GM19328 (cell line): ENCODE results near the gene GKAP1.
"Not testable (repeated sequence)": the region's sequence is repeated elsewhere in the genome, so short reads cannot be mapped to it uniquely, and the experiment has no call there.

ENCODE experiments used
- ATAC-seq: cut with Tn5 transposase; IDR thresholded peaks from one replicate; pipeline ENCODE4 v1.9.1; 2021; ENCODE audit warnings: mild to moderate bottlenecking, moderate library complexity; ENCODE audit not compliant: unreplicated experiment

The GKAP1 gene

DNA sequence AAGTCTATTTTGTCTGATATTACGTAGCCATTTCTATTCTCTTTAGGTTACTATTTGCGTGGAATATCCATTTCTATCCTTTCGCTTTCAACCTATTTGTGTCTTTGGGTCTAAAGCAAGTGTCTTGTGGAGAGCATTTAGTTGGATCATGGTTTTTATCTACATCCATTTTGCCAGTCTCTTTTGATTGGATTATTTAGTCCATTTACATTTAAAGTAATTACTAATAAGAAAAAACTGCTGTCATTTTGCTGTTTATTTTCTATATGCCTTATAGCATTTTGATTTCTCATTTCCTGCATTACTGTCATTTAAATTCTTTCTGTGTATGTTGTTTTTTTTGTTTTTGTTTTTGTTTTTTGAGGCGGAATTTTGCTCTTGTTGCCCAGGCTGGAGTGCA is 83.8 kb downstream of the GKAP1 start:
- no peak for ATAC-seq

DNA sequence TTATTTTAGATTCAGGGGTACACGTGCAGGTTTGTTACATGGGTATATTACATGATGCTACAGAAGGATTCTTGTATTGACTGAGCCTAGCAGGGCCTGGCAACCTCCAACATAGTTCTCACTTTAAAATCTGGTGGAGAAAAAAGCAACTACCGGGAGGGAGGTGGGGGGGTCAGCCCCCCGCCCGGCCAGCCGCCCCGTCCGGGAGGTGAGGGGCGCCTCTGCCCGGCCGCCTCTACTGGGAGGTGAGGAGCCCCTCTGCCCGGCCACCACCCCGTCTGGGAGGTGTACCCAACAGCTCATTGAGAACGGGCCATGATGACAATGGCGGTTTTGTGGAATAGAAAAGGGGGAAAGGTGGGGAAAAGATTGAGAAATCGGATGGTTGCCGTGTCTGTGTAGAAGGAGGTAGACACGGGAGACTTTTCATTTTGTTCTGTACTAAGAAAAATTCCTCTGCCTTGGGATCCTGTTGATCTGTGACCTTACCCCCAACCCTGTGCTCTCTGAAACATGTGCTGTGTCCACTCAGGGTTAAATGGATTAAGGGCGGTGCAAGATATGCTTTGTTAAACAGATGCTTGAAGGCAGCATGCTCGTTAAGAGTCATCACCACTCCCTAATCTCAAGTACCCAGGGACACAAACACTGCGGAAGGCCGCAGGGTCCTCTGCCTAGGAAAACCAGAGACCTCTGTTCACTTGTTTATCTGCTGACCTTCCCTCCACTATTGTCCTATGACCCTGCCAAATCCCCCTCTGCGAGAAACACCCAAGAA is 88.8 kb downstream of the GKAP1 start:
- ATAC-seq: not testable (repeated sequence)

DNA sequence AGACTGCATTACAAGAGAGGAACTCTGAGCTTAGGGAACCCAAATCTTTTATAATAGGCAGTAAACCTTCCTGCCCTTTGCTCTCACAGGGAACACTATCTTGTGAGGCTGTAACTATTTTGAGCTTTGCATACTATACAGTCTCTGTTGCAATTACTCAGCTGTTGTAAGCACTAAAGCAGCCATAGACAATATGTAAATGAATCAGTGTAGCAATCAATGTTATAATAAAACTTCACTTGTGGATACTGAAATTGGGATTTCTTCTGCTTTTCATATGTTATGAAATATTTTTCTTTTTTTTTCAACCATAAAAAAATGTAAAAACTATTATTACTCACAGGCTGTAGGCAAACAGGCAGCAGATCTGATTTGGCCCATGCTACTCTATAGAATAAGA is 93.1 kb downstream of the GKAP1 start:
- ATAC-seq: no peak

DNA sequence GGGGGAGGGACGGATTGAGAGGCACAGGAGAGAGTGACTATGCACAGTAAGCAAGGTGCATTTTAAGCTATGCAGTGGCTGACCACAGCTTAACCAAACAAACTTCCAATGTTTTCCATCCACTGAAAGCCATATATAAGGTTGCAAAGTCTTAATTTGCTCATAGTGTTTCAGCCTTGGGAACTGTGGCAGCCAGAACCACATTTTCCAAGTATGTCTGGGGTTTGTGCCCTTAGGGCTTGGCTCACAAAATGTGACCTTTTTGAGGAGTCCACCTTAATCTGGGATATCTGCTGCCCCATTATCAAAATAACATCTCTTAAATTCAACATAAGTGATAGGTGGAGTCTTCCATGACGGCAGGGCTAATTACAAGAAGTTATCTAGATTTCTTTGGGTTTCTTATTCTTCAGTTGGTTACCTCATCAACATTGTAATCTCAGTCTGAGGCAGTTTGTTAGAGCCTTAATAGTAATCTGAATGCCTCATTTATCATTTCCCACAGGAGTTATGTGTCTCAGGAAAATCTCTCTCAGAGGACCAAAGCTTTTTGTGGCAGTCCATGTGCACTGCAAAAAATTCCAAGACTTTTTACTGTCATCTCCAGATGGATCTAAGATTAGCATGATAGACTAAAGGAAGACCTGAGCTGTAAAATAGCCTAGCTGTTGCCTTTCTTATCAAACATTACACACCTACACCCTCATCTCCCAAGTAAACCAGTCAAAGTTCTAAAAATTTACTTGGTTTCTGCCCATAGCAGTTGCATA is 94.7 kb downstream of the GKAP1 start:
- ATAC-seq: no peak

DNA sequence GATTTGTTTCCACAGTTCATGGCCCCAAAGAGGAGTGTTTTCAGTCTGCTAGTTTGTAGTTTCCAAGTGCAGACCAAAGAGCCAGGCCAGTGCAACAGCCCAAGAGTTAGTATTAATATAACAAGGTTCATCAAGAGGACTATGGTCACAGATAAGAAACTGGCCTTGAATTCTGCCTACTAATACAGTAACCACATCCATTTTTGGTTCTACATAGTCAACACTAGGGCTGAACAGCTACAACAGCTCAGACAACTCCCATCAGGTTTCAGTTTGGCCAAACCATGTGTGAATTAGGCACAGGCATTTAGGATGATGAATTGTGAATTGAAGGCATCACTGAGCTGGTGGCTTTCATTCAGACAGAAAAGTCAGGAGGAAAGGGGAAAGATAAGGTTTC is 96.1 kb downstream of the GKAP1 start:
- ATAC-seq: no peak

DNA sequence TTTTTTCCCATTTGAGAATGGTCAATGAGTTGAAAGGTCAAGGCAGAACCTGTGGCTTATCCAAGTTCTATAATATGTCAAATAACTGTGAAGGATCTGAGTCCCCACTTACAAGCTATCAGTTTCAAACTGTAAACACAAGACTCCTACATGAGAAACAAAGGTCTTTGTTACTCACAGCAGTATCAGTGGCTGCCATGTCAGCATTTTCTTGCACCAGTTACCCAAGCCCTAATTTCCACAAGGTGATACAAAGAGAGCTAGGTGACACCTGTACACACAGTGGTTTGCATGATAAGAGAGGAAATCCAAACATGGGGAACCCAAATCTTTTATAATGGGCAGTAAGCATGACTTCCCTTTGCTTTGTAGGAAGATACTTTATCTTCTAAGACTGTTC is 101.8 kb downstream of the GKAP1 start:
- no peak for ATAC-seq

DNA sequence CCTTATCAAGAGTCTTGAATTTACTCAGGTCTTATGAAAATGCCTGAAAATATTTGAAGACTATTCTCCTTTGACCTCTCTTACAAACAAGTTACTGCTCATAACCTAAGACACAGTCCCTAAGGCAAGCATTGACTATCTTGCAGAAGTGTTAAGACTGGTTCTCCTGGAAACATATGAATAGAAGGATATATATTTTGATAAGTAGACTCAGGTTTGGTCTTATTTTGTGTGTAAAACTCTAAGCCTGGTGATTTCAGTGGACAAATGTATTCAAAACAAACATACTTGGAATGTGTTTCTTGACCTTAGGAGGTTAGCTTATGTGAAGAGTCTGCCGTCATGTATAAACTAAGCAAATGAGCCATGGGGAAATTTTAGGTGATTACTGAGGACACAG is 102.3 kb downstream of the GKAP1 start:
- no peak for ATAC-seq

DNA sequence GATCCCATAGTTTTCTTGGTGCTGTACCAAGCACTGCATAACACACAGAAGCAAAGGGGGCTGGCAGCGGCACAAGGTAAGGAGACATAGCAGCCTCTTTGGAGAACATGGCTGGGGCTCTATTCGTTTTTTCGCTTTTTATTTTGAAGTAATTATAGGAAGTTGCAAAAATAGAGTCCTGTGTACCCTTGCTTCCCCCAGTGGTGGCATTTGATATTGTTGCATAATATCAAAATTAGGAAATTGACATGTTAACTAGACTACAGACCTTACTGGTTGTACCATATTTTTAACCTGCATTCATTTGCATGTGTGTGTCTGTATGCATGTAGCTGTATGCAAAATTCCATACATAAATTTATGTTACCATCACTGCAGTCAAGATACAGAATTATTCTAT is 103.2 kb downstream of the GKAP1 start:
- no peak for ATAC-seq

DNA sequence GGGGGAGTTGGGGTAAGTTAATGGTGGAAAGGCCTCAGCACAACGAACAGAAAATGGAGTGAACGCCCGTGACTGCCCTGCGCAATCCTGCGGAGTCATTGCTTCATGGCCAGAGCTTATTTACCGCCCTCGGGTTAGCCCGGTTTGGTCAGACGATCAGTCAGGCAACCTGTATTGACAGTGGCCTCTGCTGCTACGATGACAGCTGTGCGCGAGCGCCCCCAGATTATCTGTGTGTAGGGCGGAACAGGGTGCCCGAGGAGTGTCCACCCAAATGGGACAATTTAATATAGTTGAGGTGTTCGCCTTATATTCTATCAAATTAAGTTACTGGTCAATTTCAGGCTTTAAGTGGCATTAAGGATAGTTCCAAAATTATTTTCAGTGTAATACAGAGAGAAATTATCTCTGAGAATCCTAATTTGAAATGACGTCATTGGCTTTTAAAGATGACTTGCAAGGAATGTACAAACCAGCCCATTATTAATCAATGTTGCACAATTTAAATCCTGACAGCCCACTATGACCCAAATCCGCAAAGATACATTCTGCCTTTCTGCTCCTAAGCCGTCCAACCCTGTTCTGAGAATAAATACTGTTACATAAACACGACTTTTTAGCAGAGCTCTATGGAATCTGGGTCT is 108.9 kb downstream of the GKAP1 start:
- peak; percentile 48 for ATAC-seq

DNA sequence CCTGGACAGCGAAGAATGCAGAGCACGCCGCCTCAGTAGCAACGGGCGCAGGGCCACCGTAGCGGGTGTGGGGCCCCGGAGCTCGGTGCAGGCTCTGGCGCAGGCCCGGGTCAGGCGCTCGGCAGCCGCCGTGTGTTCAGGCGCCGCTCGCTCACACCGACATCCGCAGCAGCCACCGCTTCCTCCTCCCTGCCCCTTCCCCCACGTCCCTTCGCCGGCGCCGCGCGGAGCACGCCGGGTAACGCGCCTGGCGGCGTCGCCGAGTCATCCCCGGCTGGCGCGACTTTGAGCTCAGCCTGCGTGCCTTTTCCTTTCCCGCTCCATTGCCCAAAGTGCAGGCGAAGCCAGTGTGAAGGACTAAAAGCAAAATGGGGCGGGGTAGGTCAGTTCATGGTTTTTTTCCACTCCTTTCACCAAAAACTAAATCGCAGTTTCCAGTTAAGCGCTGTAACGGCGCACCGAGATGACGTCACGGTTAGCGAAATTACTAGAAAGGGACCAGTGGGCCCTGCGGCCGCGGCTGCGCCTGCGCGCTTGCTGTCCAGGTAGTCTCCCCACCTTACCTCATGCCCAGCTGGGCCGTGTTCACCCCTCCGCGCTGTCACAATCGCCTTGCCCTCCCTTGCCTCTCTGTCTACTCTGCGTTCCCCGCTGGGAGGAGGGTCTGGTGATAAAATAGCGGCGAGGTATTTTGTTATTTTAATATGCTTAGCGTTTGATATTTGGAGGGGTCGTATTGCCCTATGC is 109.6 kb downstream of the GKAP1 start, which contains the start of gene UBQLN1:
Gene UBQLN1 (minus strand): TSS at position 191 of the 747 bp plus-strand sequence. CDS start 279 bp downstream, outside the sequence.
- peak; percentile 66 for ATAC-seq

DNA sequence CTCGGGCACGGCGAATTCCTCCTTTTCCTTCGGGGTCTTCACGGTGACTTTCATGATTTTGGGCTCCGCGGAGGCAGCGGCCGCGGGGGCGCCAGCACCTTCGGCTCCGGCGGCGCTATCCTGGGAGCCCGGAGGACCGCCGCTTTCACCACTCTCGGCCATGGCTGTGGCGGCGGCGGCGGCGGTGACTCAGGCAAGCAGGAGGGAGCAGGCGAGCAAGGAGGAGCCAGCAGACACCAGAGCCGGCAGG is 110.1 kb downstream of the GKAP1 start:
- ATAC-seq: peak; percentile 38

DNA sequence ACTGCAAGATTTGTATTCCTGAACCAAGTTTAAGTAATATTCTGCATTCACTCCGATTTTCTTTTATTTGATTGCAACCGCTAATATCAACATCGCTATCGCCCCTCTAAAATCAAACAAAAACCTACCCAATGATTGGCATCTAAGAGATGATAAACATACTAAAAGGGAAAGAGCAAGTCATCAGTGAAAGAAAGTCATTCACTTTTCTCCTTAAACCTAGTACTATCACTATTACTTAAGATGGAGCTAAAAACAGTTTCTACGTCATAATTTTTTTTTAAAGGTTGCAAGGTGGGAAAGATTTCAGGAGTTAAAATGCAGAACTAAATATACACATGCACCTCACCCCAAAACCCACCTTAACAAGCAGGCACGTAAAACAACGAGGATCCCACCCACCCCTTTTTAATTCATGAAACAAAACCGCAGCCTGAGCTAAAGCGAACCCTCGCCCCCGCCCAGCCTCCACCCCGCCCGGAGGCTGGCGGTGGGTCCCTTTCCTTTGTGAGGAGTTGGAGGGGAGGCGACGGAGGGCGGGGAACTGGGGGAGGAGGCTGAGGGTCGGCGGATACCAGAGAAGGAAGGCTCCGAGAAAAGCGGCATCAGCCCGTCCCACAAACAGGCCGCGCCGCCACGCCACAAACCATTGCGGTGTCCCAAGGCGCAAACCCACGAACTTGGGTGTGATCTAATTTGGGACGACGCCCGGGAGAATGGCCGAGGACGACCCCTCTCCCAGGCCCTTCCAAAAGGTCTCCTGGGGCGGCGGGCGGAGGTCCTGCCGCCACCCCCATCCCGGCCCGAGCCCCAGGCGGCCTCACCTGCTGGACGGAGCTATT is 110.7 kb downstream of the GKAP1 start:
- ATAC-seq: peak; percentile 9

DNA sequence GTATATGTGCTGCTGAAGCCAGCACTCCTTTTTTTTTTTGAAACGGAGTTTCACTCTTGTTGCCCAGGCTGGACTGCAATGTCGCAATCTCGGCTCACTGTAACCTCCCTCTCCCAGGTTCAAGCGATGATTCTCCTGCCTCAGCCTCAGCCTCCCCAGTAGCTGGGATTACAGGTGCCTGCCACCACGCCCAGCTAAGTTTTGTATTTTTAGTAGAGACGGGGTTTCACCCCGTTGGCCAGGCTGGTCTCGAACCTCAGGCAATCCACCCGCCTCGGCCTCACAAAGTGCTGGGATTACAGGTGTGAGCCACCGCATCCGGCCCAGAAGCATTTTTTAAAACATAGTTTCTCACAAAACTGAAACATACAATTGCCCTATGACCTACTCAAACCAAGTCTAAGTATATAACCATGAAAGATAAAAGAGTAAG is 112.3 kb downstream of the GKAP1 start:
- ATAC-seq: not testable (repeated sequence)

DNA sequence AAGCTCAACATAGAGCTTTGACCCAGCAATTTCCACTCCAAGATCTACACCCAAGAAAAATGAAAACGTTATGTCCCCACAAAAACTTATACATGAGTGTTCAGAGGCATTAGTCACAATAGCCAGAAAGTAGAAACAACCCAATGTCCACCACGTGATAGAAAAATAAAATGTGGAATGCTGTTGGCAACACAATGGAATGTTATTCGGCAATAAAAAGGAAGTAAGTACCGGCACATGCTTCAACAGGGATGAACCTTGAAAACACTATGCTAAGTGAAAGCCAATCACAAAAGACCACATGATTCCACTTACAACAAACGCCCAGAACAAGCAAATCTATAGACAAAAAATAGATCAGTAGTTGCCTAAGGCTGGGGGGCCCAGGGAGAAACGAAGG is 115.8 kb downstream of the GKAP1 start:
- no peak for ATAC-seq

DNA sequence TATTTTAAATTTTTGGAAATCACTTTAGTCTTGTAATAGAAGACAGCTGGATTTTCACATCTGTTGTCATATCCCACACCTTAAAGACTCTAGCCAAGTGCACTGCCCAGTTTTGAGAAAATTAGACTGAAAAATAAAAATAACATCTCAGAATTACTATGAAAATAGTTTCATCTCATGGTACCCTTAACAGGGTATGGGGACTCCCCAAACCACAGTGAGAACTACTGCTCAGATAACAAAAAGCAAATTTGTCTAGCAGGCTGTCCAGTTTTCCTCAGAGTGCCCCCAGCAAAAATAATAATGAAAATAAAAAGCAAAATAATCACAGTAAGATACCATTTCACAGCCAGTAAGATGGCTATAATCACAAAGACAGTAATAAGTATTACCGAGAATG is 116.3 kb downstream of the GKAP1 start:
- ATAC-seq: no peak

DNA sequence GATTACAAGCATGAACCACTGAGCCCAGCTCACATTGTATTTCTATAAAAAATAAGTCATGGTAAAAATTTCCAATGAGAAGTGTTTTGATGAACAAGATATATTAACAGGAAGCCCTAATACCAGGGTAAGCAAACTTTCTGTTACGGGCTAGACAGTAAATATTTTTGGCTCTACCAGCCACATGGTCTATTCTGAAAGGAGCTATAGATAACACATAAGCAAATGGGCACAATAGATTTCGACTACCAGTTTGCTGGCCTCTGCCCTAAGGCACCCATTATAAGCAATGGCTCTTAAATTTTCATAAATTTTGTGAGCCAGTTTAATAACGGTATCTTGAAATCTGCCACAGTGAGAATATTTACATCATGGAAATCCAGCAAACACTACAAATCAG is 118.0 kb downstream of the GKAP1 start:
- ATAC-seq: no peak

DNA sequence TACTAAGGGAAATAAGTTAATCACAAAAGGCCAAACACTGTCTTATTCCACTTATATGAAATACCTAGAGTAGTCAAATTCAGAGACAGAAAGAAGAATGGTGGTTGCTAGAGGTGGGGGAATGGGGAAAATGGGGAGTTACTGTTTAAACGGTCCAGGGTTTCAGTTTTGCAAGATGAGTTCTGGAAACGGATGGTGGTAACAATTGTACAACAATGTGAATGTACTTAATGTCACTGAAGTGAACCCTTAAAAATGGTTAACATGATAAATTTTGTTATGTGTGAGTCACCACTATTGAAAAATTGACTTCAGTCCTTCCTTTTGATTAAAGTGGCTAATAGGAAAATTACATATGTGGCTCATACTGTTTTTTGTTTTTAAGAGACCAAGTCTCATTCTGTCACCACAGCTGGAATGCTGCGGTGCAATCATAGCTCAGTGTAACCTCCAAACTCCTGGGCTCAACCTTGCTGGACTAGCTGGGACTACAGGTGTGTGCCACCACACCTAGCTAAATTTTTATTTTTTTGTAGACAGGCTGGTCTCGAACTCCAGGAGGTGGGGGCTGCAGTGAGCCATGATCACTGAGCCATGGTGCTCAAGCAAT is 118.5 kb downstream of the GKAP1 start:
- ATAC-seq: no peak

DNA sequence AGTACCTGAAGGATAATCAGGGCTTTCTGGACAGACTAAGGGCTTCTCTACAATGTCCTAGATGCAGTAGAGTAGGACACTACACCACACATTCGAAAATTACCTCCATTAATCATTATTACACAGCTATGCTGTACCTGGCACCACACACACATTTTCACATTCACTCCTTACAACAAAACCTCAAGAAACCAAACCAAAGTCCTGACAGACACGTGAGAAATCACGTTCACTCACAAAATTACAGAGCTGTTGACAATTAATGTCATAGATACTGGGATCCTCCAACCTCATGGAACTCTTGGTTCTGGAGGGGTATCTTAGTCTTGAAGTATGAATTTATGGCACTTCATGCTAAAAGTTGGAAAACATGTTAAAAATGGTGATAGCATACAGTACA is 126.1 kb downstream of the GKAP1 start:
- ATAC-seq: no peak
